Subcutaneous adipose tissue (tissue), 4 donors: Measurements from ENCODE around the gene FAM124B. TPM values are rescaled to one million over a fixed set of nuclear protein-coding genes. Genes with fewer than 3 reads are reported as not detected.

Source experiments
- total RNA-seq, 4 donors: library from RNA; depleted of rRNA; stranded (reverse); fragments of >200 nt; gene quantifications; one replicate each; pipeline ENCODE4 v1.1.0, GENCODE V29; 2016
- TF ChIP-seq, protein P1 (sequence below): fragments of 450-650 bp; IDR thresholded peaks from one replicate; pipeline ENCODE4 v1.5.1; 2016; ENCODE audit warnings: low read depth, mild to moderate bottlenecking, control low read depth, antibody characterized with exemption, moderate library complexity

Gene FAM124B
- total RNA-seq, 4 donors from 2014 or later: 5.7 to 10.5 (median 5.9) TPM

DNA sequence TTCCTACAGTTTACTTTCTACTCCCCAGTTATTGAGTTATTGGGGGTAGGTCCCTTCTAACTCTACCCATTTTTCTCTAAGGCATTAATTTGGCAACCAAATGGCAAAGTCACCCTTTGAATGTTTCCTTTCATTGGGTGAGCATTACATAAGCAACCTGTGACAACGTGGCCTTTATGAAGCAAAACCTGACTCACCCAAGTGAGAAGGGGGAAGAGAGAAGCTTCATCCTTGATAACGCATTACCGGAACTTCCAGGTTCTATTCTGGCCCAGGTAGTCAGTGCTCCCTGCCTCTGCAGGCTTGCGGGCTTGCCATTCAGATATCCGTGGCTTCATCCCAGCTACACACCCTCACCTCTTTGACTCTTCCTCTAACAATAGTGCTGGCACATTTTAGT, 39.1 kb upstream of the FAM124B start:
- TF ChIP-seq, protein P1, sequence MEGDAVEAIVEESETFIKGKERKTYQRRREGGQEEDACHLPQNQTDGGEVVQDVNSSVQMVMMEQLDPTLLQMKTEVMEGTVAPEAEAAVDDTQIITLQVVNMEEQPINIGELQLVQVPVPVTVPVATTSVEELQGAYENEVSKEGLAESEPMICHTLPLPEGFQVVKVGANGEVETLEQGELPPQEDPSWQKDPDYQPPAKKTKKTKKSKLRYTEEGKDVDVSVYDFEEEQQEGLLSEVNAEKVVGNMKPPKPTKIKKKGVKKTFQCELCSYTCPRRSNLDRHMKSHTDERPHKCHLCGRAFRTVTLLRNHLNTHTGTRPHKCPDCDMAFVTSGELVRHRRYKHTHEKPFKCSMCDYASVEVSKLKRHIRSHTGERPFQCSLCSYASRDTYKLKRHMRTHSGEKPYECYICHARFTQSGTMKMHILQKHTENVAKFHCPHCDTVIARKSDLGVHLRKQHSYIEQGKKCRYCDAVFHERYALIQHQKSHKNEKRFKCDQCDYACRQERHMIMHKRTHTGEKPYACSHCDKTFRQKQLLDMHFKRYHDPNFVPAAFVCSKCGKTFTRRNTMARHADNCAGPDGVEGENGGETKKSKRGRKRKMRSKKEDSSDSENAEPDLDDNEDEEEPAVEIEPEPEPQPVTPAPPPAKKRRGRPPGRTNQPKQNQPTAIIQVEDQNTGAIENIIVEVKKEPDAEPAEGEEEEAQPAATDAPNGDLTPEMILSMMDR: no peak

DNA sequence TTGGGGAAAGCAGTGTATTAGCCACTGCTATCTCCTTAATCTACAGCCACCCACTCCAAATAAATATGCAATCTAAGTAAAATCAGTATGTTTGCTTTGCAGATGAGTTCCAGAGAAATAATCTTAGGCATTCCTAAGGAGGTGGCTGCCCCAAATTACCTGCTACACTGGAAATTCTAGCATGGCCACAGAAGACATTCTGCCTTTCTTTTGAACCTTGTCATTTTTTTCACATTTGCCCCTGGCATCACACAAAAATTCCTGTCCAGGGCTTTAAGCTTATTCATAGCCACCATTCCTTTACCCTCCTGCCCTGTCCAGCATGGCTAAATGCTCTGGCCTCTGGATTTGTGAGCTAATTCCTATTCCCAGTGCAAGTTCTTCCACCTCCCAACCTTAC, 36.8 kb upstream of the FAM124B start:
- TF ChIP-seq, protein P1: no peak

DNA sequence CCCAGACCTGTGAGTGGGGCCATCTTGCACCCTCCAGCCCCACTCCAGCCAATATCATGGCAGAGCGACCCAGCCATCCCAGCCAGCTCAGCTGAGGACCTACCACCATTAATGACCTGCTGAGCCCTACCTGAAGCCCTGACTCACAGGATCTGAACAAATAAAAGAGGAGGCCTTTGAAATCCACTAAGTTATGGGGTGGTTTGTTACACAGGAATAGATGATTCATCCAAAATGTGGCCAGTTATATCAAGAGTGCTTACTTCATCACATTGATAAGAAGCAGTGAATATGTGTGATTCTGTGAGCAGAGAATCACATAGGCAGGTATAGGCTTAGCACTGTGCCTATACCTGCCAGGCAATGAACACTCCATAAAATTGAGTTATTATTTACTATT, 34.7 kb upstream of the FAM124B start:
- TF ChIP-seq, protein P1: no peak

DNA sequence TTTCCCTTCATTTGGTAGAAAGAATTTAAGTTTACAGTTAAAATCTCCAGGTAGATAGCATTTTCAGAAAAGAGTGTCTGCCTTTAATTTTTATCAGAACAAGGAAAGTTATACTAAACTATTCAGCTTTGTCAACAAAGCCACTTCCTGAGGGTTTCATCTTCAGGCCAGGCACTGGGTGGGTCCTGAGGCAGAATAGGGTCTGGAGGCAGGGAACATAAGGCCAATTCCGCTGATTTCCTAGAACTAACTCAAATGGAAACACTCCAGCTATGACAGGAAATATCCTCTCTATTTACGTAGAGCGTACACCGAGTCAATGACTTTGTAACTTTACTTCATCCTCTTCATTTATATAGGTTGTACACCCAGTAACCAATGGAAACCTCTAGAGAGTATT, 32.7 kb upstream of the FAM124B start:
- TF ChIP-seq, protein P1: no peak

DNA sequence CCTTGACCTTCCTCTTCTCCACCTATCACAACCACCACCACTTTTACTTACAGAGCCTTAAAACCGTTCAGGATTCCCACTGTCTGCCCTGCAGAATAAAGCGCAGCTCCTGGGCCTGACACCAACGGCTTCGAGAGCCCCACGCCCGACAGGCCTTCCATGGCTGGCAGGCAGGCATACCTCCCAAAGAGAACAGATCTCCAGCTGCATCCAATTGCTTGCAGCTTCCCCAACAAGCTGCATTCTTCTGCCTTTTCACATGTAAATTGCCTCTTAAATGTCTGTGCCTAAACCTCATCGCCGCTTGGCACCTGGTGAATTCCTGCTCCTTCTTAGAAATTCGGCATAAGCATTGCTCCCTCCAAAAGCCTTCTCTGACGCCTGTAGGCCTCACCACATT, 31.5 kb upstream of the FAM124B start:
- TF ChIP-seq, protein P1: no peak

DNA sequence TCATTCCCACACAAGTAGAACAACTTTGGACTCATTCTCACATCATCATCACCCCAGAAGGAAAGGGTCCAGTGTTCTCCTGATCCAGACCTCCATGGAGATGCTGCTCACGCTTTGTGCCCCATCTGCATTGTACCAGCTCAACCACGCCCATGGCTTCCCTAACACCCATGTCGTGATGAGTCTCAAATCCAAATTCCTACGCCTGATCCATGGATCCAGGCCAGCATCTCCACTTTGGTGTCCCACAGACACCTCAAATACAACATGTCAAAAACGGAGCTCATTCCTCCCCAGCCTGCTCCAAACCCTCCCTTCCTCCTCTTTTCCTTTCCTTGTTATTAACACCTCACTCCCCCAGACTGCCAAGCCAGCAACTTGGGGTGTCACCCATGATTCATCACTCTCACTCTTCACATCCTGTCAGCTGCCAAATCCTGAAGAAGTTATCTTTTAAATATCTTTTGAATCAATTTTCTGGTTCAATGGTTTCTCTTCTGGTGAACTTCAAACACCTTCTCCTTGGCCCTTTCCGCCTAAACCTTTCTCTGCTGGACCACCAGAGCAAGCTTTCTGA, 30.2 kb upstream of the FAM124B start:
- TF ChIP-seq, protein P1: no peak

DNA sequence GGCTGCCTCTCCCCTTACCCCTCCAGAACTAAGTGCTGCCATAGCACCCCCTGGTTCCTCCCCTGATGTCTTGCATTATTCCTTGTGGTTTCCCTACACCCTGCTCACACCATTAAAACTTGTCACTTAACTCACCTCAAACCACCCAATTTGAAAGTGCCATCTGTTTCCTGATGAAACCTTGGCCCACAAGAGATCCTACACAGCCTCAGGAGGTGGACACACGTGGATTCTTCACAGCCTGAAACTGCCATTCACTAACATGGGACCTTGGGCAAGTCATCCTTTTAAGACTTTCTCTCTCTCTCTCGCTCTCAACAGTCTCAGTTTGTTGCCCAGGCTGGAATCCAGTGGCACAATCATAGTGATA, 27.5 kb upstream of the FAM124B start:
- TF ChIP-seq, protein P1: no peak
